ENCODE data around the gene CAPN8. TPM values are rescaled to one million over a fixed set of nuclear protein-coding genes. Genes with fewer than 3 reads are reported as not detected.

The CAPN8 gene
- polyA plus RNA-seq, 1 donor (not counting 4 experiments of a cell fraction or from before 2014, with no cell fraction given) = 4.7 TPM

DNA sequence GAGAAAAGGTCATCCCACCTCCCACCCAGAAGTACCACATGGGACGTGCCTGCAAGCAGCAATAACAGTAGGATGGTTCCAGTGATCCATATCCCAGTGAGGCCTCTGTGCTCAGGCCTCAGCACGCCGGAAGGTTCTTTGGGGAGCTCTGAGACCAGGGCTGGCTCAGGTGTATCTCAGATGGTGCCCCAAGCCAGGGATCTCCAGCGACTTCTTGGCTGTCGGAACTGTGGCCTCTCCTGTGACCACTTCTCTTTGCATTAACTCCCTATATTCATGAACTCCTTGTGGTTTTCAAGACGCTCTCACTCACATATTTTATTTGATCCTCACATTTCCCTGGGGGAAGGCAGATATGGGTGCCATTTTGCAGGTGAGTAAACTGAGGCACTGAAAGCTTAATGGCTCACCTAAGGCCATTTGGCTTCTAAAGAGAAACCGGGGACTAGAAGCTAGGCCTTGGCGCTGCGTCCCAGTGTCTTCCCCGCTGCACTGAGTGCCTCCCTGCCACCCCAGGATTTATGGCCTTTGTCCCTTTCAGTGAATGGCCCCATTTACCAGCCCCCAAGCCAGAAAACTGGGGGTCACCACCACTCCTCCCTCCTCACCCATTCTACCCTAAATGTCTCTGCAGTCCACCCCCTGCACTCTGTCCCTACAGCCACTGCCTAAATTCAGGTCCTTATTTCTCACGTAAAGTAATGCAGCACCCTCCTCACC lies 170.4 kb downstream of the CAPN8 start:
- Histone ChIP-seq H3K9ac (ENCODE audit: control insufficient read depth, extremely low read depth, insufficient read depth, low read length) (no peak overlapping the region), H3K9me3 (ENCODE audit: control insufficient read depth, low read depth, low read length) (no peaks in the 10 kb centered on the region), H3K4me2 (ENCODE audit: control insufficient read depth, extremely low read depth, insufficient read depth, low read depth, low read length) (no peak overlapping the region), H3K4me1 (ENCODE audit: control insufficient read depth, extremely low read depth, insufficient read depth, low read length) (peaks cover 13% of the 10 kb centered on the region), H3K4me3 (ENCODE audit: control insufficient read depth in 2 of 3, extremely low read depth in 1 of 3, insufficient read depth in 2 of 3, low read depth in 1 of 3, low read length in 3 of 3) (no peak overlapping the region), H3K9me1 (ENCODE audit: control insufficient read depth, extremely low read depth, insufficient read depth, low read length) (no peaks in the 10 kb centered on the region), H3K27me3 (ENCODE audit: control insufficient read depth, extremely low read depth, insufficient read depth, low read length) (no peaks in the 10 kb centered on the region), H3K27ac (ENCODE audit: control insufficient read depth, insufficient read depth, low read length) (no peak overlapping the region), H2AFZ (ENCODE audit: control insufficient read depth, low read length) (no peak overlapping the region), H3K79me2 (ENCODE audit: control insufficient read depth, insufficient read depth, low read length) (no peaks in the 10 kb centered on the region), H3K36me3 (ENCODE audit: control insufficient read depth in 2 of 2, extremely low read depth in 1 of 2, insufficient read depth in 2 of 2, low read length in 2 of 2) (no peaks in the 10 kb centered on the region), H4K20me1 (ENCODE audit: control insufficient read depth, extremely low read depth, insufficient read depth, low read length) (no peaks in the 10 kb centered on the region)
- dilution Hi-C loops (cut with MboI; ENCODE audit: extremely low pct_ligation_motif_present, low sequenced_read_pairs) = no loop called here
- DNase-seq (ENCODE audit: low read depth, low spot score) (no peak), FAIRE-seq (no peak)
- TF ChIP-seq CTCF (optimal IDR thresholded peaks at IDR 0.05 in 1 of 3, IDR thresholded peaks at IDR 0.05 in 1 of 3, conservative IDR thresholded peaks at IDR 0.05 in 1 of 3; ENCODE audit: extremely low read depth in 1 of 3, insufficient read depth in 2 of 3, low read length in 3 of 3) (no peak), EZH2 (IDR thresholded peaks at IDR 0.05; ENCODE audit: low read length) (no peak)

DNA sequence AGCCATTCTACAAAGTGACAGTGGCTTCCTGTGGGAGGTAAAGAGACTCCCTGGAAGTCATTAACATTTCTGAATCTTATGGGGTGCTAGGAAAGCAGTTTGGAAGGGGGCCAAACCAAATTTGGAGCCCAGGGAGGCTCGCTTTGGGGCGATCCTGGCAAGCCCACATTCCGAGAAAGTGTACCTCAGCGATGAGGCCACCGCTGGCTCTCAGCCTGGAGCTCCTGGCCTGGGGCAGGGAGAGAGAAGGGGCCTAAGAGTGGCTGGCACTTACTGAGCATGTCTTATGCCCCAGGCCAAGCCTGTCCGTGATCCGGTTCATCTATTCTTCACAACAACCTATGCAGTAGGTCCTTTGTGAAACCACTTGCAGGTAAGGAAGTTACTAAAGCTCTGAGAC lies 173.5 kb downstream of the CAPN8 start:
- H3K4me1 ChIP-seq (ENCODE audit: control insufficient read depth, extremely low read depth, insufficient read depth, low read length) = peaks cover 5% of the 10 kb centered on the region
- H3K79me2 ChIP-seq (ENCODE audit: control insufficient read depth, insufficient read depth, low read length) = no peaks in the 10 kb centered on the region
- H3K9me1 ChIP-seq (ENCODE audit: control insufficient read depth, extremely low read depth, insufficient read depth, low read length) = no peaks in the 10 kb centered on the region
- dilution Hi-C loops (cut with MboI; ENCODE audit: extremely low pct_ligation_motif_present, low sequenced_read_pairs) = no loop called here
- TF ChIP-seq CTCF (optimal IDR thresholded peaks at IDR 0.05 in 1 of 3, IDR thresholded peaks at IDR 0.05 in 1 of 3, conservative IDR thresholded peaks at IDR 0.05 in 1 of 3; ENCODE audit: extremely low read depth in 1 of 3, insufficient read depth in 2 of 3, low read length in 3 of 3) (no peak), EZH2 (IDR thresholded peaks at IDR 0.05; ENCODE audit: low read length) (no peak)
- peak overlapping the region; percentile 22 for H3K4me2 ChIP-seq (ENCODE audit: control insufficient read depth, extremely low read depth, insufficient read depth, low read depth, low read length)
- no peak for FAIRE-seq
- no peaks in the 10 kb centered on the region for H3K36me3 ChIP-seq (ENCODE audit: control insufficient read depth in 2 of 2, extremely low read depth in 1 of 2, insufficient read depth in 2 of 2, low read length in 2 of 2)
- H3K9ac ChIP-seq (ENCODE audit: control insufficient read depth, extremely low read depth, insufficient read depth, low read length) = no peak overlapping the region
- no peaks in the 10 kb centered on the region for H4K20me1 ChIP-seq (ENCODE audit: control insufficient read depth, extremely low read depth, insufficient read depth, low read length)
- H2AFZ ChIP-seq (ENCODE audit: control insufficient read depth, low read length) = no peak overlapping the region
- no peaks in the 10 kb centered on the region for H3K27me3 ChIP-seq (ENCODE audit: control insufficient read depth, extremely low read depth, insufficient read depth, low read length)
- peak; percentile 33 for DNase-seq (ENCODE audit: low read depth, low spot score)
- no peak overlapping the region for H3K27ac ChIP-seq (ENCODE audit: control insufficient read depth, insufficient read depth, low read length)
- no peak overlapping the region for H3K4me3 ChIP-seq (ENCODE audit: control insufficient read depth in 2 of 3, extremely low read depth in 1 of 3, insufficient read depth in 2 of 3, low read depth in 1 of 3, low read length in 3 of 3)
- no peaks in the 10 kb centered on the region for H3K9me3 ChIP-seq (ENCODE audit: control insufficient read depth, low read depth, low read length)

Small RNA genes lying within 50 kb of the gene (small RNA-seq; reads per million reads assigned to genes)
- 0 reads per million in 3 experiments for gene RNU6-1248P (ENCODE audit: insufficient read length in 3 of 3, low read depth in 3 of 3, low replicate concordance in 1 of 3)
- gene SNRPEP10 (ENCODE audit: insufficient read length in 3 of 3, low read depth in 3 of 3, low replicate concordance in 1 of 3) = 0 reads per million in 3 experiments

Other genes starting within 250 kb of the CAPN8 start
- gene CAPN2, start 46.8 kb upstream of the CAPN8 start, polyA plus RNA-seq = 278 to 366 TPM (median 350 TPM) in 3 replicates
- 14.8 to 22.5 TPM (median 16.4 TPM) in 3 replicates for gene TP53BP2, start 180.2 kb upstream of the CAPN8 start, polyA plus RNA-seq